Upper lobe of left lung (tissue), 6 donors: ENCODE data around the gene LAMP2. TPM values are rescaled to one million over a fixed set of nuclear protein-coding genes. Genes with fewer than 3 reads are reported as not detected.

Experiments
- ATAC-seq, 2 donors: fragments of 200-7000 bp; cut with Tn5 transposase; one replicate each; pipeline ENCODE4 v1.9.1; 2022; ENCODE audit warnings: mild to moderate bottlenecking in 2 of 2, moderate library complexity in 2 of 2; ENCODE audit not compliant: low FRiP score in 2 of 2
- DNase-seq, 2 donors: peaks; one replicate each; pipeline ENCODE4 v3.0.0-alpha.2; 2019 to 2020
- H3K27ac ChIP-seq, 4 donors: fragments of 200-600 bp; sonication (generic); one replicate each; pipeline ENCODE4 v1.5.1; 2016 to 2019
- H3K27me3 ChIP-seq, 4 donors: fragments of 200-600 bp; sonication (generic); one replicate each; pipeline ENCODE4 v1.5.1; 2017 to 2019
- H3K36me3 ChIP-seq, 4 donors: fragments of 200-600 bp; sonication (generic); one replicate each; pipeline ENCODE4 v1.5.1; 2016 to 2019
- H3K4me1 ChIP-seq, 4 donors: fragments of 200-600 bp; sonication (generic); one replicate each; pipeline ENCODE4 v1.5.1; 2018 to 2019
- H3K4me3 ChIP-seq, 4 donors: fragments of 200-600 bp; sonication (generic); one replicate each; pipeline ENCODE4 v1.5.1; 2017 to 2019; ENCODE audit warnings: mild to moderate bottlenecking in 2 of 4, moderate library complexity in 1 of 4
- H3K9me3 ChIP-seq, 4 donors: fragments of 200-600 bp; sonication (generic); one replicate each; pipeline ENCODE4 v1.5.1; 2018 to 2019
- CTCF ChIP-seq, 6 experiments: fragments of 450-650 bp in 4 of 6; fragments of 200-600 bp in 2 of 6; sonication (generic) in 2 of 6; IDR thresholded peaks; one replicate each; pipeline ENCODE4 v1.5.1; 2016 to 2019; ENCODE audit warnings: antibody characterized with exemption in 6 of 6
- EP300 ChIP-seq, 4 donors: sonication (generic); formaldehyde crosslinking; IDR thresholded peaks; one replicate each; pipeline ENCODE4 v1.5.1; 2017; ENCODE audit warnings: antibody characterized with exemption in 4 of 4, control low read depth in 2 of 4
- POLR2A ChIP-seq, 4 donors: fragments of 450-650 bp; IDR thresholded peaks; one replicate each; pipeline ENCODE4 v1.5.1; 2016 to 2017; ENCODE audit warnings: antibody characterized with exemption in 4 of 4, mild to moderate bottlenecking in 2 of 4
- POLR2AphosphoS5 ChIP-seq, 2 donors: sonication (generic); formaldehyde crosslinking; IDR thresholded peaks; one replicate each; pipeline ENCODE4 v1.5.1; 2017; ENCODE audit warnings: antibody characterized with exemption in 2 of 2
- WGBS, 2 donors: methylation state at CpG; one replicate each; pipeline ENCODE4 v1.1.5; 2017 to 2018; 5-methylcytosine and 5-hydroxymethylcytosine counted together
- total RNA-seq, 6 donors: library from RNA; depleted of rRNA in 4 of 6; stranded (reverse); fragments of >200 nt in 4 of 6; gene quantifications; one replicate each; pipeline versions ENCODE4 v1.1.0 to v1.2.1, GENCODE V29; 2016 to 2021
- donor health status: DM: no; HTN: no; CAD: no; lungs with moderate emphysema.
- donor health status: DM: no; HTN: yes; CAD: no; lungs with severe emphysema.

Gene LAMP2
- total RNA-seq, 6 donors from 2014 or later = 28.0 to 145 (median 125) TPM

- no peak for ATAC-seq
Measured at GRCh38 chrX:120468479-120468824, 644 bp downstream of the LAMP2 start.

GRCh38 chrX:120468071-120468470 is 1.0 kb downstream of the LAMP2 start:
- Histone ChIP-seq H3K27ac (peak overlapping the region; percentile 84 to 94 (median 94)), H3K9me3 (no peaks in the 10 kb centered on the region), H3K27me3 (no peaks in the 10 kb centered on the region), H3K4me3 (peak overlapping the region; percentile 44 to 66 (median 58)), H3K4me1 (peaks cover 0 to 18% (median 12%) of the 10 kb centered on the region in 4 donors), H3K36me3 (no peaks in the 10 kb centered on the region)
- TF ChIP-seq POLR2A (IDR thresholded peaks at IDR 0.05) (no peak), EP300 (IDR thresholded peaks at IDR 0.05) (no peak), POLR2AphosphoS5 (IDR thresholded peaks at IDR 0.05) (no peak), CTCF (IDR thresholded peaks at IDR 0.05) (no peak)
- DNase-seq (no peak), ATAC-seq (no peak)
- WGBS, 2 donors = 4 to 34% methylated on average over 4 of the region's 4 CpGs

More at GRCh38 chrX:120468479-120468824, 644 bp downstream of the LAMP2 start:
- H3K27ac ChIP-seq = peak overlapping the region; percentile 84 to 94 (median 94)
- no peaks in the 10 kb centered on the region for H3K9me3 ChIP-seq
- TF ChIP-seq POLR2AphosphoS5 (IDR thresholded peaks at IDR 0.05) (no peak), CTCF (IDR thresholded peaks at IDR 0.05) (no peak), POLR2A (IDR thresholded peaks at IDR 0.05) (no peak), EP300 (IDR thresholded peaks at IDR 0.05) (no peak)
- no peaks in the 10 kb centered on the region for H3K36me3 ChIP-seq
- peak overlapping the region; percentile 44 to 66 (median 58) for H3K4me3 ChIP-seq
- H3K27me3 ChIP-seq = no peaks in the 10 kb centered on the region
- 0 to 36% methylated on average over 2 of the region's 2 CpGs for WGBS, 2 donors
- DNase-seq = no peak
- H3K4me1 ChIP-seq = peaks cover 0 to 16% (median 11%) of the 10 kb centered on the region in 4 donors

GRCh38 chrX:120464411-120464810 is 4.7 kb downstream of the LAMP2 start:
- DNase-seq (no peak), ATAC-seq (no peak)
- Histone ChIP-seq H3K4me3 (no peak overlapping the region), H3K36me3 (no peaks in the 10 kb centered on the region), H3K9me3 (no peaks in the 10 kb centered on the region), H3K4me1 (peaks cover 0 to 21% (median 13%) of the 10 kb centered on the region in 4 donors), H3K27ac (no peak overlapping the region), H3K27me3 (no peaks in the 10 kb centered on the region)
- TF ChIP-seq EP300 (IDR thresholded peaks at IDR 0.05) = no peak
- no peak for TF ChIP-seq CTCF (IDR thresholded peaks at IDR 0.05)
- no peak for TF ChIP-seq POLR2A (IDR thresholded peaks at IDR 0.05)
- no peak for TF ChIP-seq POLR2AphosphoS5 (IDR thresholded peaks at IDR 0.05)
- 65 to 66% methylated on average over 4 of the region's 4 CpGs for WGBS, 2 donors

- Histone ChIP-seq H3K4me1 (peaks cover 1 to 21% (median 15%) of the 10 kb centered on the region in 4 donors), H3K27ac (peak overlapping the region in 1 of 4 donors; percentile 8), H3K9me3 (no peaks in the 10 kb centered on the region), H3K27me3 (no peaks in the 10 kb centered on the region), H3K36me3 (no peaks in the 10 kb centered on the region), H3K4me3 (no peak overlapping the region)
- WGBS, 2 donors = 50 to 60% methylated on average over 1 of the region's 1 CpG
- no peak for TF ChIP-seq CTCF (IDR thresholded peaks at IDR 0.05)
- no peak for TF ChIP-seq POLR2AphosphoS5 (IDR thresholded peaks at IDR 0.05)
- TF ChIP-seq POLR2A (IDR thresholded peaks at IDR 0.05) = no peak
- TF ChIP-seq EP300 (IDR thresholded peaks at IDR 0.05) = no peak
- ATAC-seq (no peak), DNase-seq (peak in 1 of 2 donors; percentile 58)
Measured at GRCh38 chrX:120463241-120463640, 5.9 kb downstream of the LAMP2 start.

GRCh38 chrX:120462370-120462769 is 6.7 kb downstream of the LAMP2 start:
- no peaks in the 10 kb centered on the region for H3K9me3 ChIP-seq
- no peak overlapping the region for H3K4me3 ChIP-seq
- H3K27ac ChIP-seq = peak overlapping the region in 1 of 4 donors; percentile 42
- WGBS, 2 donors = 59% methylated on average over 2 of the region's 2 CpGs; no CpG with 5 or more reads in 1 of the 2 donors
- H3K4me1 ChIP-seq = peaks cover 3 to 27% (median 10%) of the 10 kb centered on the region in 4 donors
- ATAC-seq (no peak), DNase-seq (no peak)
- H3K36me3 ChIP-seq = no peaks in the 10 kb centered on the region
- no peaks in the 10 kb centered on the region for H3K27me3 ChIP-seq
- TF ChIP-seq EP300 (IDR thresholded peaks at IDR 0.05) = no peak
- no peak for TF ChIP-seq CTCF (IDR thresholded peaks at IDR 0.05)
- TF ChIP-seq POLR2A (IDR thresholded peaks at IDR 0.05) = no peak
- TF ChIP-seq POLR2AphosphoS5 (IDR thresholded peaks at IDR 0.05) = no peak
